HG03280 (cell line): ENCODE results near the gene CDK5RAP2.
A peak's percentile ranks its signal among the peaks of the same experiment; 100 is the strongest.
"Not testable (repeated sequence)": the region's sequence is repeated elsewhere in the genome, so short reads cannot be mapped to it uniquely, and the experiment has no call there.

ENCODE experiments used
- ATAC-seq: cut with Tn5 transposase; IDR thresholded peaks from one replicate; pipeline ENCODE4 v1.9.1; 2021; ENCODE audit warnings: mild to moderate bottlenecking, moderate library complexity; ENCODE audit not compliant: unreplicated experiment

CDK5RAP2 gene

DNA sequence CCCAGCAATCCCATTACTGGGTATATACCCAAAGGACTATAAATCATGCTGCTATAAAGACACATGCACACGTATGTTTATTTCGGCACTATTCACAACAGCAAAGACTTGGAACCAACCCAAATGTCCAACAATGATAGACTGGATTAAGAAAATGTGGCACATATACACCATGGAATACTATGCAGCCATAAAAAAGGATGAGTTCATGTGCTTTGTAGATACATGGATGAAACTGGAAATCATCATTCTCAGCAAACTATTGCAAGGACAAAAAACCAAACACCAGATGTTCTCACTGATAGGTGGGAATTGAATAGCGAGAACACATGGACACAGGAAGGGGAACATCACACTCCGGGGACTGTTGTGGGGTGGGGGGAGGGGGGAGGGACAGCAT is 64.0 kb downstream of the CDK5RAP2 start:
- ATAC-seq, result not testable (repeated sequence)

DNA sequence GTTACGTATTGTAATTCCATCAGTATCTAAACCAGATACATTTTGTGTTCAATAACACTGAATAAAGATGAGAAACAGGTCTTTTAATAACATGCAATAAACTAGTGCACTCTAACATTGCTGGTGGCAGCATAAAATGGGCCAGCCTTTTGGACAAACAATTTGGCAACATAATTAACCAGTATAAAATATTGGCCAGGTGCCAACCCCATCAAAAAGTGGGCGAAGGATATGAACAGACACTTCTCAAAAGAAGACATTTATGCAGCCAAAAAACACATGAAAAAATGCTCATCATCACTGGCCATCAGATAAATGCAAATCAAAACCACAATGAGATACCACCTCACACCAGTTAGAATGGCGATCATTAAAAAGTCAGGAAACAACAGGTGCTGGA is 64.5 kb downstream of the CDK5RAP2 start:
- not testable (repeated sequence) for ATAC-seq

DNA sequence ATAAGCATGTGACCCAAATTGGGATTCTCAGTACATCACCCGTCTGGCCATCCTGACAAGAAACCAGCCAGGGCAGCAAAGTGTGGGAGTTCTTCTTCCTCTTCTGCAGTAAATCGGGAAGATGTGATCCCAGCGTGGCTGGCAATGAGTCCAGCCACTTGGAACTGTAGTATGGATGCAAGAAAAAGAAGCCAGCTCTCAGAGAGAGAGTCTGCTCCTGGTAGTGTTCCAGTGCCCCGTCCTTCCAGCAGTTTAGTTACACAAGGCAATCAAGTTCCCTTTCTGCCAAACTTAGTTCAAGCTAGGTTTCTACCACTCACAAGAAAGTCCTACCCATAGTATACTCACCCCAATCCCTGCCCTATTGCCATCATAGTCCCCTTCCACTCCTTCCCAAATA is 65.6 kb downstream of the CDK5RAP2 start:
- no peak for ATAC-seq

- ATAC-seq, result no peak
These were observed 66.1 kb downstream of the CDK5RAP2 start for GRCh38 chr9:120513825-120514396.

DNA sequence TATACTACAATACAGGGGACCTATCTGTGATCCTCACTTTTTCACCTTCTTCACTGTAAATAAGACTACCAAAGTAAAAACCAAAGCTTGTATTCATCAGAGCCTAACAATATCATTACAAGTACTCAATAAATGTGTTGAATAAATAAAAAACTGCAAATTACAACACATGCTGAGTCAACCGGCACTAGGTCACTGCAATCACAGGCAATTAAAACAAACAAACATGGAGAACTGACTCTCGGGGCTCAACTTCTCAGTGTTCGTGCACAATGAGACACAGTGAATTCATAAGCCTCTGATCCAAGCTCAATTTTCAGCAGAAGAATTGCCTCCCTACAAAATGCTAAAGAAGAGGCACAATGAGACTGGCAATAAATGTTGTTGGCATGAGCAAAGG is 69.2 kb downstream of the CDK5RAP2 start:
- ATAC-seq, result no peak

DNA sequence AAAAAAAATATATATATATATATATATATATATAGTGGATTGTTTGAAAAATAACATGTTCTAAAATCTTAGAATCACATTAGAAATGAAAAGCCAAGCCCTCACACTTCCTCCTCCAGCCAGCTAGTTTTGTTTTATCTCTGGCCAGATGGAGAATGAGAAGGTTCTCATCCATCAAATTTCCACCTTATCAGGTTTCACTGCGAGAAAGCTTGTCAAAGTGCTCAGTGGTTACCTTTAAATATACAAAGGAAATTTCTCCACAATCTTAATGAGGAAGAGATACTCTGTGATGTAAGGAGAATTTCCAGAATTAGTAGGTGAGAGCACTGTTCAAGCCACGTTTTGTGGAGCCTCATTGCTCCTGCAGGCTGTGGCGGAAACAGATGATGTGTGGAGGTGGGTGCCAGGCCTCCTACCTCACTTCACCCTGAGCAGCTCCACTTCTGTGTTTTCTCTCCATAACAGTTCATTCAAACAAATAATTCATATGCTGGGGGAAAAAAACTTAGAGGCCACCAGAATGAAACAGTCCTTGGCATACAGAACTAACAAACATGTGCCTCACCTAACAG is 71.9 kb downstream of the CDK5RAP2 start:
- ATAC-seq, result no peak

- no peak for ATAC-seq
These were observed 74.8 kb downstream of the CDK5RAP2 start for GRCh38 chr9:120505186-120505585.

DNA sequence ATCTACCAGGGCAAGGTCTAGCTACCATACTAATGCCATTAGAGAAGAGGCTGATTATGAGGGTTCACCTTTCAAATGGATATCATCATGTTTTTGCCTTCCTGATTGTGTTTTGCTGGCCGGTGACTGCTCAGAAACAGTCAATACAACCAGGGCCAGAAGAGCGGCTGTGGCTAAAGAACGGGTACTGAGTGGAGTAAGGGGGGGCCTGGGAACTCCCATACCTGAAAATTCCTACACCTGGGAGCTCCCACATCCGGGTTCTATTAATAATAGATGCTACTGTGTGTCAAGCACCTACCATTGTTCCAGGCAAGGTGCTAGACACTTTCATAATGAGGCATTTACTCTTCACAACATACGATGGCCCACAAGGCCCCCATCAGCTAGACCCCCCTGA is 79.2 kb downstream of the CDK5RAP2 start:
- ATAC-seq, result no peak

DNA sequence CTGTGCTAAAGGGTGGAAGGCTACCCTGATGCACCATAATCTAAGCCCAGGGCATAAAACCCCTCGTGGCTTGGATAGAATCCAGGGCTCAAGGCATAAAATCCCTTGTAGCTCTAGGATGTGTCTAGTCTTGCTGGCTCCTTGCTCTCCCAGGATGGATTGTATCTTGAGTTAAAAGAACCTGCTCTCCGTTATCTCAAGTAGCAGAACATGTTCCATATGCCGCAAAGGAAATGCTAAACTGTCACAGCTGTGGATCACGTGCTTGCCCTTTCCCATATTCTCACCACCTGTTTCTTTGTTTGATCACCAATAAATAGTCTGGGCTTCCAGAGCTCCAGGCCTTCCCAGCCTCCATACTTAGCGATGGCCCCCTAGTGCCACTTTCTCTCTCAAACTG is 82.1 kb downstream of the CDK5RAP2 start:
- ATAC-seq, result not testable (repeated sequence)

- not testable (repeated sequence) for ATAC-seq
These were observed 83.5 kb downstream of the CDK5RAP2 start for GRCh38 chr9:120496438-120496837.

DNA sequence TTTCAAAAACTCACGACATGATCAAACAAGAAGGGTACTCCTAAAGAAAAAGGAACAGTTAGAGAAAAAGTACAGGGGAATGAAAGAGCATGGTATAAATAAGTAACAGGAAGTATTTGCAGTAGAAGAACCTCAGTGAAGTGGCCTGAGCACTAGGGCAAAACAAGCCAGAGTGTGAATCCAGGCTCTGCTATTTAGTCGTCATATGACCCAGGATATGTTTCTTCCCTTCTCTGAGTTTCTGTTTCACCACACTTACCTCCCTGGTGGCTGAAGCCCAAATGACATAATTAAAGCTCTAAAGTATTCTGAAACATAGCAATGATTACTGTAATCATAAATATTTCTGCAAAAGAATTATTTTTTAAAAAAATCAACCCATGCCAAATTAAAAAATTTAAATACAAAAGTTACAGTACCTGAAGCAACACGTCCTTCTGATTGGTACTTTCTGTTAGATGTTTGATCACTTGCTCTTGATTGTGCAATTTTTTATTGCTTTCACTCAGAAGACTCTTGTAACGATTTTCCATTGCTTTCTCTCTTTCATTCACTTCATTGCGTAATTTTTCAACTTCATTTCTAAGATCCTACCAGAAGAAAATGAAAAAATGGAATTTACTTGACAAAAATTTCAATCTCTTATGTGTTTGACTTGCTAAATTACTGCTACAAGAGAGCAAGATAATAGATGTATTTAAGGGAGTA is 88.9 kb downstream of the CDK5RAP2 start:
- peak; percentile 78 for ATAC-seq

DNA sequence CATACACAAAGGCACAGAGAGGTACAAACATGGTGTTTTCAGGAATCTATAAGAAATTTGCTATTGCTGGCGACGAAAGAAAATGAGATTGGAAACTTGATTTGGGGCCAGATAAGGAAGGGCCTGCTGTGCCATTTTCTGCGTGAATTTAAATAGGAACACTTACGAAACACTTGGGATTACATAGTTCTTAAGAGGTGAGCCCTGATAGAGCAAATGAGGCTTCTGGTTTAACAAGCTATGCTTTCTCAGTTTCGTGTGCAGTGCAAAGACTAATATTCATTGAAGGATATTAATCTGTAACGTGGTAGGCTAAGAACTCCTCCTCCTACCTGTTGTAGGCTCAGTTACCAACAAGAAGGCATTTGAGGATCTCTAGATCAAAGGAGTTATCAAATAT is 93.1 kb downstream of the CDK5RAP2 start:
- ATAC-seq, result no peak

- ATAC-seq, result no peak
These were observed 93.6 kb downstream of the CDK5RAP2 start for GRCh38 chr9:120486347-120486746.

- ATAC-seq, result no peak
These were observed 94.2 kb downstream of the CDK5RAP2 start for GRCh38 chr9:120485788-120486187.

- ATAC-seq, result no peak
These were observed 95.8 kb downstream of the CDK5RAP2 start for GRCh38 chr9:120484162-120484561.

DNA sequence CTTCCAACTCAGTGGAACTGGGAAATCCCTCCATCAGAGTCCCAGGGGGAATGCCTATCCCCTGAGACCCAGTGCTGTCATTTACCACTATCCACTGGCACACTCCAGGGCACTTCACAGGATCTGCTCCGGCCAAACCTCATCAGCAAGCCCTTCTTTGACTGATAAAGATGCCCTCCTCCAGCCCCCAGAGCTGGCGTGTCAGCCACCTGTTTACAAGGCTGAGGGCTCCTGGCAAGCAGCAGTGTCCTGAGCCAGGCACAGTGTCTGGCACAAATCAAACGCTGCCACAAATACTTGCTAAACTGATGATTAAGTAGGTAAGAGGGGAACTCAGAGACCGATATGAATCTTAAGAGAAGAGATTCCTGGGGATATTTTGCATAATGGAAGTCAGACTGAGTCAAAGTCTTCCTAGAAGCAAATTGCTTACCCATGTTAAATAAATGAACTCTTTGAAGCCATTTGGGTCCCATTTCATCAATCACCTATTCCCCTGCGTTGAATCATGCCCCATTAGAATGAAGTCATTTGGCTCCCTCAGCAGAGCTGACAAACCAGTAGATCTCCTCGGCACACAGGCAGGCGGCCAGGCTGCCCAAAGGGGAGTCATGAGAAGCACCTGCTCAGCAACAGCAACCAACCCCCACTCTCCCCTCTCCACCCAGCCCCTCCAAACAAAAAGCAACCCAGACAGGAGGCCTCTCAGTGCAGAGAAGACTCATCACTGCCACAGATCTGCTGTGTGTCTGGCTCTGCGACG is 97.4 kb downstream of the CDK5RAP2 start:
- no peak for ATAC-seq

GRCh38 chr9:120481846-120482245 is 98.1 kb downstream of the CDK5RAP2 start:
- no peak for ATAC-seq

- ATAC-seq, result no peak
These were observed 98.7 kb downstream of the CDK5RAP2 start for GRCh38 chr9:120481248-120481647.

DNA sequence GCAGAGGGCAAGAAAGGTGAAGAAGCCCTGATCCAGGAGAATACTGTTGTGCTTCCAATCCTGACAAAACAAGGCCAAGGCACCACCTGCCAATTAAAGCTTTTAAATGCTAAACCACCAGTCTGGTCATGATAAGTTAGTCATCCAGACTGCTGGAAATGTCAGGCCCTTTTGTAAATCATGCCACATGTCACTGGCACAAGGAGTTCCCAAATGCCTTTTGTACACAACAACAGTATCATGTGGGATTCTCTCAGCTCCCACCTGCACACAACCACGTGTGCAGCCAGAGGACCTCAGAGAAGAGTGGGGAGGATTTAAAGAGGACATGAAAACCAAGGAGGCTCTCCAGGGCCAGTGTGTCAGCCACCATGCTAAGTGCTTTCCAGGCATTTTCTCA is 99.3 kb downstream of the CDK5RAP2 start:
- ATAC-seq, result no peak

GRCh38 chr9:120478208-120478607 is 101.8 kb downstream of the CDK5RAP2 start:
- no peak for ATAC-seq

DNA sequence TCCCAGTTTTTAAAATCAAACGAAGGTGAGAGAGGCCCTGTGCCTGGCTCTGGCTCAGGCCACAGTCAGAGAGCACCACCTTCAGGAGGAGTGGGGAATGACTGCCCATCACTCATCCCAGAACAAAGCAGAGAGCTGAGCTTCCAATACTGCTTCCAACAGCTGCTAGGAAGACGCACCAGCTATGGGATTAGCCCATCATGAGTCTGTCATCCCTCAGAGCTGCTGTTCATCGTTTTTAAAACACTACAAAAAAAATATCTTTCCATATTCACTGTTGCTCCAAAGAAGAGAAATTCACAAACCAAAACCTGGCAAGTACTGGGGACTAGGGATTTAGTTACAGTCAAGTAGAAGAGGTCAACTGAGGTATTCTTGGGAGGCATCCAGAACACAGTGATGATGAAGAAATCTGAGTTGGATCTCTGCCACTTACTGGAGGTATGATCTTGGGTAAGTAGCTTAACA is 102.4 kb downstream of the CDK5RAP2 start:
- peak; percentile 65 for ATAC-seq

DNA sequence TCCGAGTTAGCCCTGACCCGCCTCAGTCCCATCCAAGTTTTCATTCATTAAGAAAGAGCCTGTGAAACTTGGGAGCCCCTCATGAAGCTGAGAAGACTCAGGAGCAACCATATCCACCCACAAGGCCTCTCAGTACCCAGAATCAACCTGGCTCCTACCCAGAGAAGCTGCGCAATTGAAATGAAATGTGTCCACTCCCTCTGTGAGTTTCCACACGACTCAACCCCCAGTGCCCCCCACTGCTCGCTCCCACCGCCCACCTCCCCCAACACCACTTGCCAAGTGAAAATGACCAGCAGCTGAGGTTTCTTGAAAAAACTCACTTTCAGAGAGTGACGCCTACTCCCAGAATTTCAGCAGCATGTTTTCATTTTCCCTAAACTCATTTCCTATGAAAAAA is 104.6 kb downstream of the CDK5RAP2 start:
- no peak for ATAC-seq
